Right lobe of liver (tissue), 4 donors: ENCODE results near the gene ATP13A3.

Experiments used
- POLR2A ChIP-seq: fragments of 450-650 bp; IDR thresholded peaks from one replicate; pipeline ENCODE4 v1.6.1; 2017; ENCODE audit warnings: antibody characterized with exemption, mild to moderate bottlenecking
- TF ChIP-seq, protein P1 (sequence below), 4 donors: fragments of 200-600 bp in 3 of 4; fragments of 450-650 bp in 1 of 4; IDR thresholded peaks; one replicate each; pipeline versions ENCODE4 v1.5.1 to v1.8.0; 2016 to 2022; ENCODE audit warnings: antibody characterized with exemption in 4 of 4, mild to moderate bottlenecking in 2 of 4
- donor health status: DM: no; HTN: no; CAD: no.
- donor health status: DM: no; HTN: no; CAD: no.
- donor health status: DM: no; HTN: yes; CAD: no.

DNA sequence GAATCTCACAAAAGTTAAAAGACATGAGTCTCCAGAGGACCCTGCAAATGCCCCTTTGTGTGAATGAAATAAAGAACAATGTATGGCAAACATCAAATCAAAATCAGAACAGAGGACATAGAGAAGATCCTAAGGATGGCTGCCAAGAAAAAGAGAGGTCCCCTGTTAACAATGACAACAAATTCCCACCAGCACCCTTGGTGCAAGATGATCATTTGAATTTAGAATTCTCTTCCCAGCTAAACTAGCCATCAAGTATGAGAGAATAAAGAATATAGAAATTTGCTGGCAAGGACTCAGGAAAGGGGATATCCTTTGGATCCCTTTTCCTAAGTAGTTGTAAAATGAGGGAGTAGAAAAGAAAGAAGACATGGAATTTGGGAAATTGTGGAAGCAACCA, 96.0 kb downstream of the ATP13A3 start:
- no peak for TF ChIP-seq POLR2A
- TF ChIP-seq, protein P1, sequence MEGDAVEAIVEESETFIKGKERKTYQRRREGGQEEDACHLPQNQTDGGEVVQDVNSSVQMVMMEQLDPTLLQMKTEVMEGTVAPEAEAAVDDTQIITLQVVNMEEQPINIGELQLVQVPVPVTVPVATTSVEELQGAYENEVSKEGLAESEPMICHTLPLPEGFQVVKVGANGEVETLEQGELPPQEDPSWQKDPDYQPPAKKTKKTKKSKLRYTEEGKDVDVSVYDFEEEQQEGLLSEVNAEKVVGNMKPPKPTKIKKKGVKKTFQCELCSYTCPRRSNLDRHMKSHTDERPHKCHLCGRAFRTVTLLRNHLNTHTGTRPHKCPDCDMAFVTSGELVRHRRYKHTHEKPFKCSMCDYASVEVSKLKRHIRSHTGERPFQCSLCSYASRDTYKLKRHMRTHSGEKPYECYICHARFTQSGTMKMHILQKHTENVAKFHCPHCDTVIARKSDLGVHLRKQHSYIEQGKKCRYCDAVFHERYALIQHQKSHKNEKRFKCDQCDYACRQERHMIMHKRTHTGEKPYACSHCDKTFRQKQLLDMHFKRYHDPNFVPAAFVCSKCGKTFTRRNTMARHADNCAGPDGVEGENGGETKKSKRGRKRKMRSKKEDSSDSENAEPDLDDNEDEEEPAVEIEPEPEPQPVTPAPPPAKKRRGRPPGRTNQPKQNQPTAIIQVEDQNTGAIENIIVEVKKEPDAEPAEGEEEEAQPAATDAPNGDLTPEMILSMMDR (IDR thresholded peaks at IDR 0.05): no peak
